ENCODE data around the gene ENOPH1. TPM values are rescaled to one million over a fixed set of nuclear protein-coding genes. Genes with fewer than 3 reads are reported as not detected.
A peak's percentile ranks its signal among the peaks of the same experiment; 100 is the strongest.

The ENOPH1 gene
- total RNA-seq, 1 experiment from 2014 or later = 45.0 TPM

DNA sequence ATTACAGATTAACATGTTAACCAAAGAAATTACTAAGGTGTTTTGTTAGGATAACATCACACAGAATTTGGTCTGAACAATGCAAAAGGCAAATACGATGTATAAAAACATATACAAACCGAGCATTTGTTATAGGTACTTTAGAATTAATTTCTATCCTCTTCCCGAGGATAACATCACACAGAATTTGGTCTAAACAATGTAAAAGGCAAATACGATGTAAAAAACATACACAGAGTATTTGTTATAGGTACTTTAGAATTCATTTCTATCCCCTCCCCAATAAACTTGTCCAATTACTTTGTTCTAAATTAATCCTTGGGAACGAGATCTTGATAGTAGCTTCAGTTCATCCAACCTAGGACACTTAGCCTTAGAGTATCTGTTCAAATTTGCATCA, 7.8 kb upstream of the ENOPH1 start:
- in situ Hi-C loops (cut with HindIII; ENCODE audit: low pct_unique_long_range_greater_than_20kb, low sequenced_read_pairs) = loop anchor here (10.0 kb wide), 1 partner anchor 48 kb away; the partner anchor contains the start of gene HNRNPD
- DNase-seq (ENCODE audit: low read depth) = no peak

DNA sequence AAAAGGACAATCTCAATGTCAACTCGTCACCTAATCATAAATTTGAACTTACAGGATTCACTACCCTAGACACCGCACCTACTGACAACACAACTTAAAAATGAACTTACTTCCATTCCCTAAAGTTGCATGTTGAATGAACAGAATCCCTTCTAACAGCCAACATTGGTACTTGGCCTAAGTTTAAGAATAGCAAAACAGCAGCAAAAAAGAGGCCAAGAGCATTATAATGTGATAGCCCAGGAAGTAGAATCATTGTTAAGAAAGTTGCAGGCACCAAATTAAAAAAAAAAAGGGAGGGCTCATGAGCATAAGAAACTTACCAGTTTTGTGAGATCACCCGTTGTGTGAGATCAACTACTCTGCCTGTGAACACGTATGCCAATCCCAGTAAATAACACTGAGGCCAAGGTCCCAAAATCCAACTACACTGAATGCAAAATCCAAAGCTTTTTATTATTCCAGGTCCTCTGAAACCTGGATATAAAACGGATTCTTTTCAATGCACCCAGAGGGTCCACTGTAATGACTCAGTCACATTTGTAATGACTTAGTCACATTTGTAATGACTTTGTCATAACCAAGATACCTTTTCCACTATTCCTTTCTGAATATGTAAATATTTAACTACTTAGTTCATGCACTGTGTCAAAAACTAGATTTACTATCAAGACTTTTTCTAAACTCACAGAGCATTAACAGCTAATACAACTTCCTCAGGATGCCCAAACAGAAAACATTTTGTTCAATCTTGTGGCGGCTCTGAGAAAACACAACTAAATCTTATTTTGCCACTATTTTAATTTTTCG, 6.9 kb upstream of the ENOPH1 start:
- in situ Hi-C loops (cut with HindIII; ENCODE audit: low pct_unique_long_range_greater_than_20kb, low sequenced_read_pairs) = loop anchor here (10.0 kb wide), 1 partner anchor 49 kb away; the partner anchor contains the start of gene HNRNPD
- peak; percentile 71 for DNase-seq (ENCODE audit: low read depth)

DNA sequence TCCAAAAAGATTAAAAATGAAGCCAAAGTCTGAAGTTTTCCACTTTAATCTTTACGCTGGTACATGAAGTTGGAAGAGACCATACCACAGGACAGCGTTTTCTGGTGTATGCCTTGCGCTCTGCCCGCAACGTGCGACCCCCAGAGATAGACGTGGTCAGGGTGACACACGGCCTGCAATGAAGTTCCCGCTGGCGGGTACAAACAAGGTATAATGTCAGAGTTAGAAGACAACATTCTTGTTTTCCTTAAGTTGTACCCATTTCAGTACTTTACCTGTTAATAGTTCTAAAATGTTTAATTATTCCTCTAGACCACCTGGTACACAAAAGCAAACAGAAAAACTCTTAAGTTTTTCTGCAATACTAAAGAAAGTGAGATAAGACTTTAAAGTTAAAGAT, 4.9 kb upstream of the ENOPH1 start:
- in situ Hi-C loops (cut with HindIII; ENCODE audit: low pct_unique_long_range_greater_than_20kb, low sequenced_read_pairs) = loop anchor here (10.0 kb wide), 1 partner anchor 51 kb away; the partner anchor contains the start of gene HNRNPD

DNA sequence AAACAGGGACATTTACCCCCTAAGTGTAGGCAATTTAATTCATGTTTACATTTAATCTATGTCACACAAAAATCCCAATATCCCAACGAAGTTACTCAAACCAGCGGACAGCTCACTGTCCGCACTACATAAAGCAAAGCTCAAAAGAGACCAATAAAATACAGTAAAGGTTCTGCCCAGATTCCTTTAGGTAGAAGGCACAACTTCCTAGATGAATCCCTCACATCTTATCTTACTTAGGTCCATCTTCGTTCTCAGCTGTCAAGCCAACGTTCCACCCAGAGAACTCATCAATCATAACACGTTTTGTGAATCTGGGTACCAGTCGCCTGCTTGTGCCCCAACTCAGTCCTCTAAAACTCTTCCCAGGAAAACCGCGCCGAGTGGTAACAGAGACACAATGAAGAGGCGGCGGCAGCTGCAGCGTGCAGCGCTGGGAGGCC, 1.8 kb upstream of the ENOPH1 start:
- in situ Hi-C loops (cut with HindIII; ENCODE audit: low pct_unique_long_range_greater_than_20kb, low sequenced_read_pairs) = loop anchor here (10.0 kb wide), 1 partner anchor 54 kb away; the partner anchor contains the start of gene HNRNPD
- DNase-seq (ENCODE audit: low read depth) = no peak

More for the DNA sequence above, 4.9 kb upstream of the ENOPH1 start:
- DNase-seq (ENCODE audit: low read depth) = no peak

DNA sequence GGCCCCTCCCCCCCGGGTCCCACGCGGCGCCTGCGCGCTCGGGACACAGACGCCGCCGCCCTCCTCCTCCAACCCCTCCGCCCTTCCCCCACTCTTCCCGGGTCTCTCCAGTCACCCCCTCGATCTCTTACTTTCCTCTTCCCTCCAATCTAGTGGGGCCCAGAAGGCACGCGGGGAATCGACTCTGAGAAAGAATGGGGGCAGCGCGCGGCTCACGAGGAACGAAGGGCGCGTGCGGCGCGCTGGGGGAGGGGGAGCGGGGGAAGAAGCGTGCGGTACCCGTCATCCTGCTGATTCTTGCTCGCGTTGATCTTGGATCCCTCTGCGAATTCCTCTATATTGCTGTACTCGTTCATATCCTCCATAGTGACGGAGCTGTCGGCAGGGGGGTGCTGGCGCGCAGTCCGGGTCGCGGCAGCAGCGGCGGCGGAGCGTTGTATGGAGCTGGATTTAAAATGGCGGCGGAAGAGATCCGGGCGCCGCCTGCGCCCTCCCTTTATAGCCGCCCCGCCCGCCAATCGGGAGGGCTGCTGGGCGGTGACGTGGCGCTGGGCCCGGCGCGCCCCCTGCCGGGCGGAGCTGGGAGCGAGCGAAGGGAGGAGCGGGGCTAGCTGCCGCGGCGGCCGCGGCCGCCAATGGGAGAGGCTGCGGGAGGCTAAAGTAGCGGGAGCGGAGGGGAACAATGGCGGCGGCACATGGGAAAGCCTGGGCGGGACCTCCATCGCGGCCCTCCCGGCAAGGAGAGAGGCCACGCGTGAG, 1.2 kb upstream of the ENOPH1 start:
- in situ Hi-C loops (cut with HindIII; ENCODE audit: low pct_unique_long_range_greater_than_20kb, low sequenced_read_pairs) = loop anchor here (10.0 kb wide), 1 partner anchor 54 kb away; the partner anchor contains the start of gene HNRNPD
- DNase-seq (ENCODE audit: low read depth) = peak; percentile 93

DNA sequence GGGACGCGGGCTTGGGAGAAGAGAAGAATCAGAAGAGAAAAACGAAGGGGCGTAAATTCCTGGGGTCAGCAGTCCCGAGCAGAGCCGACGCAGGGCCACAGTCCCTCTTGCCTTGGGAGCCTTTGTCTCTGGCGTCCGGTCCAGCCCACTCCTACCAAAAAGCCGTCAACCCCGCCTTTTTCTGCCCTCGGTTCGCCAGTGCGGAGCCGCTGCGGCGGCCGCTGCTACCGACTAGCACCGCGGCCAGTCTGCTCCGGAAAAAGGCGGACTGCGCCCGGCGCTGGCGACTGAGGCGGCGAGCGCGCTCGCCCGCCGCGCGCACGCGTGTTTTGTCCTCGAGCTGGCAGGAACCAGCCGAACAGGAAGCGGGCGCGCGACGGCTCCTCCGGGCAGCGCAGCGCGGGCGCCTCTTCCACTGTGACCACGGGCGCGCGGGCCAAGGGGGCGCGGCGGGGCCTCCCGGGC, 630 bp upstream of the ENOPH1 start:
- in situ Hi-C loops (cut with HindIII; ENCODE audit: low pct_unique_long_range_greater_than_20kb, low sequenced_read_pairs) = loop anchor here (10.0 kb wide), 1 partner anchor 55 kb away; the partner anchor contains the start of gene HNRNPD
- DNase-seq (ENCODE audit: low read depth) = no peak

DNA sequence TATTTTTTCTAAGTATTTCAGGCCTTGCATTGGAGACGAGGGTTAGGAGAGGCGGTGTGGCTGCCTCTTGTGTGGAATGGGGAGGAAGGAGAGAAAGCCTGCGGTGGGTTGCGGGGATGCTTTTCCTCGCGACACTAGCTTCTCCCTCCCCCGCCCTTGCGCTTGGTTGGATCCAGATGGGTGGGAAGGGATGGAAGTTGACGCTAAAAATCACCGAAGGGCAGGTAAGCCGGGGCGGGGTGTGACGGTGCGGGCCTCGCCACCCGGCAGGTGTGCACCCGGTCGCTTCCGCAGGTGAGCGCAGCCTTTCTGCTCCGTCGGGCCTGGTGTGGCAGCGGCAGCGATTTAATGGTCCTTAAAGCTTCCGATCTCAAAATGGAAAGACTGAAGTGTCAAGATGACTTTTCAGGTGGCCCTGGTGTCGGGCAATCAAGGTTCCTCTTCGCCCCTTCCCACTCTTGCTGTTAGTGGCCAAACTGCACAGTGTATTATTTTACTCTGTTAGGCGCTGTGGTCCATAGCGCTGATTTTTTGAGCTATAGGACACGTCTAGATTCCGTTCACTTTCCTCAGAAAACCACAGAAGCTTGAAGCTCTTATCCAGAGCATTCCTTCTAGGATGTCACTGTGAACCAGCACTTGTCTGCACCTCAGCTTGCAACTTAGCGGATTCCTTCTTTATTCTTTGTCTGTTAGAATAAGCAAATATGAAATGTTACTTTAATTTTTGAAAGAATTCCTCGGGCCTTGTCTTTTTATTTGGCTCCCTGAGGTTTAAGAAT, 765 bp downstream of the ENOPH1 start:
- in situ Hi-C loops (cut with HindIII; ENCODE audit: low pct_unique_long_range_greater_than_20kb, low sequenced_read_pairs) = no loop called here
- no peak for DNase-seq (ENCODE audit: low read depth)

DNA sequence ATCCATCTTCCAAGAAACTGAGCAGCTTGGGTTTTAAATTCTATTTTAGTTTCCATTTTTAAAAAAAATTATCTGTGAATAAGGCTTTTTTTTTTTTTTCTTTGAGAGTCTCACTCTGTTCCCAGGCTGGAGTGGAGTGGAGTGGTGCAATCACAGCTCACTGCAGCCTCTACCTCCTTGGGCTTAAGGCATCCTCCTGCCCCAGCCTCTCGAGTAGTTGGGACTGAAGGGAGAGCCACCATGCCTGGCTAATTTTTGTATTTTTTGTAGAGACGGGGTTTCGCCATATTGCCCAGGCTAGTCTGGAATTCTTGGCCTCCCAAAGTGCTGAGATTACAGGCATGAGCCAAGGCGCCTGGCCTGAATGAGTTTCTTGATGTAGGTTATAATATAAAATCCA, 1.4 kb downstream of the ENOPH1 start:
- in situ Hi-C loops (cut with HindIII; ENCODE audit: low pct_unique_long_range_greater_than_20kb, low sequenced_read_pairs) = no loop called here
- no peak for DNase-seq (ENCODE audit: low read depth)

DNA sequence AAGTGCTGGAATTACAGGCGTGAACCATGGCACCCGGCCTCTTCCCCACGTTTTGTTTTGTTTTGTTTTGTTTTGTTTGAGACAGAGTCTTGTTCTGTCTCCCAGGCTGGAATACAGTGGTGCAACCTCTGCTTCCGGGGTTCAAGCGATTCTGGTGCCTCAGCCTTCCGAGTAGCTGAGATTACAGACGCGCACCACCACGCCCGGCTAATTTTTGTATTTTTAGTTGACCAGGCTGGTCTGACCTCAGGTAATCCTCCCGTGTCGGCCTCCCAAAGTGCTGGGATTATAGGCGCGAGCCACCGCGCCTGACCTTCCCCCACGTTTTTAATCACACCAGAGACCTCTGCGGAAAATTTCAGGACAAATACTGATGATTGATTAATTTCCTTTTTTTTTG, 2.2 kb downstream of the ENOPH1 start:
- in situ Hi-C loops (cut with HindIII; ENCODE audit: low pct_unique_long_range_greater_than_20kb, low sequenced_read_pairs) = no loop called here
- no peak for DNase-seq (ENCODE audit: low read depth)

DNA sequence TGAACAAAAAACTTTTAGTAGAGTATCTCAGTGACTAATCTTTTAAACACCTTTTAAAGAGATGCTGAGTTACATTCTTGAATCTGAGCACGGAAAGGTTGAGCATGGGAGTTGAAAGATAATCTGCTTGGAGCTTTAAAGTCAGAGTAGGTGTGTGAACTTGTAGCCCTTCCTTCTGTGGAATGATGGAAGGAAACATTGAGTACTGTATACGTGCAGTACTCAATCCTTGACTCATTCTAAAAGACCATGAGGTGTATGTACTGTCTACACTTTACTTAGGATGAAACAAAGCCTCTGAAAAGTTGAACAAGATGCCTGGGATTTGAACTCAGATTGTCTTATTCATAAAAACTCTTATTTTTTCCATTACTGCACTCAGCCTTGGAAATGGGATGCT, 3.4 kb downstream of the ENOPH1 start:
- DNase-seq (ENCODE audit: low read depth) = no peak
- in situ Hi-C loops (cut with HindIII; ENCODE audit: low pct_unique_long_range_greater_than_20kb, low sequenced_read_pairs) = no loop called here

DNA sequence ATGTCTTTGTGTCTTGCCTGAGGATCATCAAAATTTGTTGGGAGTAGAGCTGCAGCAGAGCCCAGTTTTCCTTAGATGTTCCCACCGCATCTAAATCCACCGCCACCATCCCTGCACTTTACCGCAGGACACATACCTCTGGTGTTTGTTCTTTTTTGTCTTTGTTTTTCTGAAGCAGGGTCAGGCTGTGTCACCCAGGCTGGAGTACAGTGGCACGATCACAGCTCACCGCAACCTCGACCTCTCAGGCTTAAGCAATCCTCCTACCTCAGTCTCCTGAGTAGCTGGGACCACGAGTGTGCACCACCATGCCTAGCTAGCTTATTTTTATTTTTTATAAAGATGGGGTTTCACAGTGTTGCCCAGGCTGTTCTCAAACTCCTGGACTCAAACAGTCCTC, 4.6 kb downstream of the ENOPH1 start:
- in situ Hi-C loops (cut with HindIII; ENCODE audit: low pct_unique_long_range_greater_than_20kb, low sequenced_read_pairs) = no loop called here
- no peak for DNase-seq (ENCODE audit: low read depth)

DNA sequence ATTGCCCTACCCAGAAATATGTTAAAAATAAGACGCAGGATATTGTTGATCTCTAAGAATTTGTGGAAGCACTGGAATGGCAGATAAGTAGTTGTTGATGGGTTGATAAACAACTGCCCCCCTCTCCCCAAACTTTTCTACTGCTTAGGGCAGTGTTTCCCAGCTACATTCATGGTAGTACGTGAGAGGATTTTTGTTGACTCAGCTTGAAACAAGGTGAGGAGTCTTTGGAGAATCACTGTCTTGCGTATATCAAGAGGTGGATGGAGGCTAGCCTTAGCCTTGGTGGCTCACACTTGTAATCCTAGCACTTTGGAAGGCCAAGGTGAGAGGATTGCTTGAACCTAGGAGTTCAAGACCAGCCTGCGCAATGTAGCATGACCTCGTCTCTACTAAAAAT, 5.7 kb downstream of the ENOPH1 start:
- in situ Hi-C loops (cut with HindIII; ENCODE audit: low pct_unique_long_range_greater_than_20kb, low sequenced_read_pairs) = no loop called here
- DNase-seq (ENCODE audit: low read depth) = no peak

DNA sequence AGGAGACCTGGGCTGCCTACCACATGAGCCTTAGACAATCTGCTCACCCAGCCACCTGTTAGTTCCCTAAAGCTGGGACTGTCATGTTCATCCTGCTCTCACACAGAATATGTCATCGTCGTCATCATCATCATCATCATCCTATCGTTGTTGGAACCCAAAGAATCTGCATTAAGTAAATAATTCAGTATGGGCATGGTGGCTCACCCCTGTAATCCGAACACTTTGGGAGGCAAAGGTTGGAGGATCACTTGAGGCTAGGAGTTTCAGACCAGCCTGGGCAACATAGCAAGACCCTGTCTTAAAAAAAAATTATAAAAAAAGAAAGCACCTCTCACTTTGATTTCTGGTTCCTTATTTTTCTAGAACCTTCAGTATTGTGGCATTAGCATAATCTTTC, 6.4 kb downstream of the ENOPH1 start:
- DNase-seq (ENCODE audit: low read depth) = no peak
- in situ Hi-C loops (cut with HindIII; ENCODE audit: low pct_unique_long_range_greater_than_20kb, low sequenced_read_pairs) = no loop called here

DNA sequence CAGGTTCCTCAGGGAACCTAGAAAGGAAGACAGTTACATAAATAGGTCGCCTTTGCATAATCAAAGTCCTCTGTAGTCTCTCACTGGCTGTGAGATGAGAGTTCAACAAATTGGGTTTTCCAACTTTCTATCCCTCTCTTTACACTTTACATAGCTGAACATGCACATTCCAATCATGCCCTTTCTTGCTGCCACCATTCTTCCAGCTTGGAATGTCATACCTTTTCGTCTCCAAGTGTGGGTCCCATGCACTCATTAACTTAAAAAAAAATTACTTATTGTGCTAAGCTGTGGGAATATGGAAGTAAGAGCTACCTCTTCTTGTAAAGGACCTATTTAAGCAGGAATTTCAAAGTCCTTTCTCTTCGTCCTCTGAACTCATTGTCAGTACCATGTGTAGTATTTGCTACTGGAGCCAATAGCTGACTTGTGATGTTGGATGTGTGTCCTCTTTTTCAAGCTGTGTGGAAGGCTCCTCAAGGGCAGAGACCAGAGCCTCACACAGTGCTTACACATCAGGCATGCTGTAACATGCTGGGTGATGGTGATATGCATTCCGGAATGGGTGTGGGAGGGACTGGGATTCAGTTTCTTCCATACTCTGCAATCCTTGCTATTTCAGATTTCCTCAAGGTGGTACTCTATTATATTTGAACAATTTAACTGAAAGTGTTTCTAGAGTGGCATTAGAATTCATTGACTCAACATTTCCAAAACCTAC, 7.1 kb downstream of the ENOPH1 start:
- in situ Hi-C loops (cut with HindIII; ENCODE audit: low pct_unique_long_range_greater_than_20kb, low sequenced_read_pairs) = no loop called here
- no peak for DNase-seq (ENCODE audit: low read depth)

DNA sequence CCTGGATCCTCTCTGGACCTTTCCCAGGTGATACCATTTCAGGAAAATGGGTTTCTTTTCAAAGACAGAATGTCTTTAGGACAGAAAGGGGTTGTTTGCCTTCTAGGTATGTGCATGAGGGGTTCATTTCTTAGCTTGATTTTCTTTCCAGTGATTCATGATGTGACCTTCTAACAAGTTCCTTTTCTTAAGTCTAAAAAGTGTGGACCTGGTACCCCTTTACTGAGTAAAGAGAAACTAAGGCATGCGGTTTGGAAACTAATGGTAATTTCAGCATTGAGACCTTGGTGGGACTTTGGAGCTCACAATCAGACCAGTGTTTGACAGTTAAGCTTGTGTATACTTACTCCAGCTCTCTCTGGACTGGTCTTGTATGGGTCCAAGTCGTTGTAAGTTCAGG, 8.7 kb downstream of the ENOPH1 start:
- DNase-seq (ENCODE audit: low read depth) = no peak
- in situ Hi-C loops (cut with HindIII; ENCODE audit: low pct_unique_long_range_greater_than_20kb, low sequenced_read_pairs) = no loop called here

DNA sequence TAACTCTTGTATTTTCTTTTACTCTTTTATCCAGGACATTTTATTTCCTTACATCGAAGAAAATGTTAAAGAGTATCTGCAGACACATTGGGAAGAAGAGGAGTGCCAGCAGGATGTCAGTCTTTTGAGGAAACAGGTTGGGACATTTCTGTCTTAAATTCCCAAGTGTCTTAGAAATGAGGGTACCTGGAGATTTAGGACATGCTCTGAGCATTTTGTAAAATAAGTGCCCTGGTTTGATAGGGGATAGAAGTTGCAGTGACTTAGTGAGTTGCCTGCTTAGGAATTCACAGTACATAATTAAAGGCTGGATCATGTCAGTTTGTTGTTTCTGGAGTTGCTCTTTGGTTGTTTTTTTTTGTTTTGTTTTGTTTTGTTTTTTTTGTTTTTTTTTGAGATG, 17.5 kb downstream of the ENOPH1 start:
- in situ Hi-C loops (cut with HindIII; ENCODE audit: low pct_unique_long_range_greater_than_20kb, low sequenced_read_pairs) = no loop called here
- no peak for DNase-seq (ENCODE audit: low read depth)

DNA sequence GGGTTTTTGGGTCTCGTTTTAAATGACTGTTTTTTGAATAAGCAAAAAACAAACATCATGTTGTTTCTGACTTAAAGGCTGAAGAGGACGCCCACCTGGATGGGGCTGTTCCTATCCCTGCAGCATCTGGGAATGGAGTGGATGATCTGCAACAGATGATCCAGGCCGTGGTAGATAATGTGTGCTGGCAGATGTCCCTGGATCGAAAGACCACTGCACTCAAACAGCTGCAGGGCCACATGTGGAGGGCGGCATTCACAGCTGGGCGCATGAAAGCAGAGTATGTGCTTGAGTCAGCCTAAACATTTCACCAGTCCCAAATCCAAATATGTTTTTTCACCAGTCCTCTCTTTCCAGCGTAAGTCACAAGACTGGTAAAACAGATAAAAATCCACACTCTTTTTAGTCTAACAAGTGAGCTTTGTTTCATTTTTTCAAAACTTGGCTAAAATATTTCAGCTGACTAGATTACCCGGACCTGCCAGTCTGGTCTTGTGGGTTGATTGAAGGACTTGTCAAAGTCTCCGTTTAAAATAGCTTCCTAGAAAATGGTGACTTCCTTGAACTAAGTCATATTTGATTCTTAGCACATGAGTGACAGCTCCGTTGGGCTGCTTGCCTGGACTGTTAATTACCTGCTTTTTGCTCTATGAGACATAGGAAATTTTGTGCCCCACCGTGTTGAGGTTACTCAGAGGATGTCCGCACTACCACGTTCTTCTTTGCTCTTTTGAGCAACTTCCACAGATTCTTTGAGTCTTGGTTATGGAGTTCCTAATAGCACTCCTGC, 20.8 kb downstream of the ENOPH1 start:
- in situ Hi-C loops (cut with HindIII; ENCODE audit: low pct_unique_long_range_greater_than_20kb, low sequenced_read_pairs) = no loop called here
- no peak for DNase-seq (ENCODE audit: low read depth)

Measured in Caki2 (cell line).